ENCODE measurements around the gene CTNNB1.

Gene CTNNB1

DNA sequence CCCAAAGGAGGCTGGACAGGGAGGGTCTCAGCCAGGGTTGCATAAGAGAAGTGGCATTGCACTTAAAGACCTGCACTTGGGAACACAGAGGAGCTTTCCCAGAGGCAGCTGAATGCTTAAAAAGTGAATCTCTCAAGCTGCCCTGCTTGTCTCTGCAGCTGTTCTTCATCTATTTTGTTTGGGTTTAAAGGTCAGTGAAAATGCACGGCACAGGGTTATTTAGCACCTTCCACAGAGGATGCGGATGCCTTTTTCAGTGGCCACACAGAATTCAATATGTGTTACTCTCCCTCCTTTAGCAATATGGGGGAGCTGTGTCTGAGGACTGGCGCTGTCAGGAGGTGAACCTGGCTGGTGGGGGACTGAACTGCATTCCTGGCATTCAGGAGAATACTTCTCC is 22.7 kb upstream of the CTNNB1 start:
- DNase-seq (no peak), ATAC-seq (ENCODE audit: insufficient read depth, low read depth) (no peak)
- H3K9ac ChIP-seq (ENCODE audit: low read depth, low read length): no peak overlapping the region
- TF ChIP-seq, protein P1, sequence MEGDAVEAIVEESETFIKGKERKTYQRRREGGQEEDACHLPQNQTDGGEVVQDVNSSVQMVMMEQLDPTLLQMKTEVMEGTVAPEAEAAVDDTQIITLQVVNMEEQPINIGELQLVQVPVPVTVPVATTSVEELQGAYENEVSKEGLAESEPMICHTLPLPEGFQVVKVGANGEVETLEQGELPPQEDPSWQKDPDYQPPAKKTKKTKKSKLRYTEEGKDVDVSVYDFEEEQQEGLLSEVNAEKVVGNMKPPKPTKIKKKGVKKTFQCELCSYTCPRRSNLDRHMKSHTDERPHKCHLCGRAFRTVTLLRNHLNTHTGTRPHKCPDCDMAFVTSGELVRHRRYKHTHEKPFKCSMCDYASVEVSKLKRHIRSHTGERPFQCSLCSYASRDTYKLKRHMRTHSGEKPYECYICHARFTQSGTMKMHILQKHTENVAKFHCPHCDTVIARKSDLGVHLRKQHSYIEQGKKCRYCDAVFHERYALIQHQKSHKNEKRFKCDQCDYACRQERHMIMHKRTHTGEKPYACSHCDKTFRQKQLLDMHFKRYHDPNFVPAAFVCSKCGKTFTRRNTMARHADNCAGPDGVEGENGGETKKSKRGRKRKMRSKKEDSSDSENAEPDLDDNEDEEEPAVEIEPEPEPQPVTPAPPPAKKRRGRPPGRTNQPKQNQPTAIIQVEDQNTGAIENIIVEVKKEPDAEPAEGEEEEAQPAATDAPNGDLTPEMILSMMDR (IDR thresholded peaks at IDR 0.05; ENCODE audit: borderline replicate concordance, extremely low read depth, low read length, poor library complexity, severe bottlenecking): no peak
- TF ChIP-seq EZH2 (IDR thresholded peaks at IDR 0.05; ENCODE audit: borderline replicate concordance, low read depth, low read length, severe bottlenecking): no peak
- H3K79me2 ChIP-seq (ENCODE audit: insufficient read depth, low read length): no peaks in the 10 kb centered on the region
- H3K36me3 ChIP-seq (ENCODE audit: insufficient read depth, low read length): no peaks in the 10 kb centered on the region
- no peak overlapping the region for H3K4me3 ChIP-seq (ENCODE audit: low read depth in 1 of 2, low read length in 2 of 2)
- H2AFZ ChIP-seq (ENCODE audit: low read depth, low read length): no peak overlapping the region
- no peaks in the 10 kb centered on the region for H4K20me1 ChIP-seq (ENCODE audit: insufficient read depth, low read length)
- H3K4me1 ChIP-seq (ENCODE audit: insufficient read depth, low read length): no peaks in the 10 kb centered on the region
- H3K27me3 ChIP-seq (ENCODE audit: insufficient read depth, low read length, poor library complexity): peaks cover 24% of the 10 kb centered on the region
- no peaks in the 10 kb centered on the region for H3K9me3 ChIP-seq (ENCODE audit: insufficient read depth, low read length, severe bottlenecking)
- no peak overlapping the region for H3K27ac ChIP-seq (ENCODE audit: low read length)
- H3K4me2 ChIP-seq (ENCODE audit: insufficient read depth, low read length): no peak overlapping the region

DNA sequence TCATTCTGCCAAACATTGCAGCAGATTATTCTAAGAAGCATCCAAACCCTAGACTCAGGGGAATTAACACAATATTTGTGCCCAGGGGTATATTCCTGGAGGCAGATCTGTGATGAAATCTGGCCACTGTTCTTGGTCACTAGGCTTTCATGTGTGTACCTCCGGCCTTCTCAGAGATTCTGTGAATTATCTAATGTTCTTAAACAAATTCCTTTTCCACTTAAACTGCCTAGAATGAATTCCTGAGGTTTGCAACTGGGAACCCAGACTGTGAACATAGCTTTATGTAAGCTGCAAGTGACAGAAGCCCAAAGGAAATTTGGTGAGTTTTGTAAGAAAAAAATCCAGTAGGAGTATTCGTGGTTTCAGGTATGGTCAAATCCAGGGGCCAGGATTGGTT is 20.7 kb upstream of the CTNNB1 start:
- Histone ChIP-seq H3K4me3 (ENCODE audit: low read depth in 1 of 2, low read length in 2 of 2) (no peak overlapping the region), H4K20me1 (ENCODE audit: insufficient read depth, low read length) (no peaks in the 10 kb centered on the region), H3K9me3 (ENCODE audit: insufficient read depth, low read length, severe bottlenecking) (no peaks in the 10 kb centered on the region), H3K27ac (ENCODE audit: low read length) (no peak overlapping the region), H3K27me3 (ENCODE audit: insufficient read depth, low read length, poor library complexity) (peaks cover 19% of the 10 kb centered on the region), H2AFZ (ENCODE audit: low read depth, low read length) (no peak overlapping the region), H3K9ac (ENCODE audit: low read depth, low read length) (no peak overlapping the region), H3K36me3 (ENCODE audit: insufficient read depth, low read length) (no peaks in the 10 kb centered on the region), H3K79me2 (ENCODE audit: insufficient read depth, low read length) (no peaks in the 10 kb centered on the region), H3K4me2 (ENCODE audit: insufficient read depth, low read length) (no peak overlapping the region), H3K4me1 (ENCODE audit: insufficient read depth, low read length) (no peaks in the 10 kb centered on the region)
- no peak for ATAC-seq (ENCODE audit: insufficient read depth, low read depth)
- TF ChIP-seq, protein P1 (IDR thresholded peaks at IDR 0.05; ENCODE audit: borderline replicate concordance, extremely low read depth, low read length, poor library complexity, severe bottlenecking): no peak
- TF ChIP-seq EZH2 (IDR thresholded peaks at IDR 0.05; ENCODE audit: borderline replicate concordance, low read depth, low read length, severe bottlenecking): no peak
- no peak for DNase-seq

DNA sequence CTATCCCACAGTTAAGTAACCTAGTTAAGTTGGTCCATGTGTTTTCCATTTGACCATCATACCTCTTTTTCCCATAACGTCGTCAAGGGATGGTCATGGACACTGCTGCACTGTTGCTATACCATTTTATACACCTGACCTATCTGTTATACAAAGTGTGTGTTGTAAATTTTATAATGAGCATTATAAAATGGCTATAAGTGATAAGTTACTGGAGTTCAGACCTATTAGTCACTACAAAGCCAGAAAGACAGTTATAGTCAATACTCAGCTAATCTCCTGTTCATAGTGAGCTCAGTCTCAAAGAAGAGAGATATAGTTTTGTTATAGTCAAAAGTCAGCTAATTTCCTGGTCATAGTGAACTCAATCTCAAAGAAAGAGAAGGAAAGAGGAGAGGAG is 18.9 kb upstream of the CTNNB1 start:
- no peaks in the 10 kb centered on the region for H3K9me3 ChIP-seq (ENCODE audit: insufficient read depth, low read length, severe bottlenecking)
- no peaks in the 10 kb centered on the region for H3K36me3 ChIP-seq (ENCODE audit: insufficient read depth, low read length)
- no peaks in the 10 kb centered on the region for H3K79me2 ChIP-seq (ENCODE audit: insufficient read depth, low read length)
- H4K20me1 ChIP-seq (ENCODE audit: insufficient read depth, low read length): no peaks in the 10 kb centered on the region
- no peak for TF ChIP-seq EZH2 (IDR thresholded peaks at IDR 0.05; ENCODE audit: borderline replicate concordance, low read depth, low read length, severe bottlenecking)
- TF ChIP-seq, protein P1 (IDR thresholded peaks at IDR 0.05; ENCODE audit: borderline replicate concordance, extremely low read depth, low read length, poor library complexity, severe bottlenecking): no peak
- H2AFZ ChIP-seq (ENCODE audit: low read depth, low read length): no peak overlapping the region
- no peak overlapping the region for H3K4me3 ChIP-seq (ENCODE audit: low read depth in 1 of 2, low read length in 2 of 2)
- no peaks in the 10 kb centered on the region for H3K4me1 ChIP-seq (ENCODE audit: insufficient read depth, low read length)
- H3K27ac ChIP-seq (ENCODE audit: low read length): no peak overlapping the region
- ATAC-seq (ENCODE audit: insufficient read depth, low read depth) (no peak), DNase-seq (no peak)
- peaks cover 19% of the 10 kb centered on the region for H3K27me3 ChIP-seq (ENCODE audit: insufficient read depth, low read length, poor library complexity)
- no peak overlapping the region for H3K4me2 ChIP-seq (ENCODE audit: insufficient read depth, low read length)
- H3K9ac ChIP-seq (ENCODE audit: low read depth, low read length): no peak overlapping the region

GRCh38 chr3:41182504-41183059 is 16.7 kb upstream of the CTNNB1 start:
- DNase-seq: no peak

More at GRCh38 chr3:41182504-41183059, 16.7 kb upstream of the CTNNB1 start:
- no peak for TF ChIP-seq EZH2 (IDR thresholded peaks at IDR 0.05; ENCODE audit: borderline replicate concordance, low read depth, low read length, severe bottlenecking)
- TF ChIP-seq, protein P1 (IDR thresholded peaks at IDR 0.05; ENCODE audit: borderline replicate concordance, extremely low read depth, low read length, poor library complexity, severe bottlenecking): no peak
- H4K20me1 ChIP-seq (ENCODE audit: insufficient read depth, low read length): no peaks in the 10 kb centered on the region
- no peak overlapping the region for H3K9ac ChIP-seq (ENCODE audit: low read depth, low read length)
- no peaks in the 10 kb centered on the region for H3K9me3 ChIP-seq (ENCODE audit: insufficient read depth, low read length, severe bottlenecking)
- H3K27me3 ChIP-seq (ENCODE audit: insufficient read depth, low read length, poor library complexity): peaks cover 15% of the 10 kb centered on the region
- no peak overlapping the region for H3K4me2 ChIP-seq (ENCODE audit: insufficient read depth, low read length)
- no peaks in the 10 kb centered on the region for H3K4me1 ChIP-seq (ENCODE audit: insufficient read depth, low read length)
- no peak overlapping the region for H2AFZ ChIP-seq (ENCODE audit: low read depth, low read length)
- no peaks in the 10 kb centered on the region for H3K79me2 ChIP-seq (ENCODE audit: insufficient read depth, low read length)
- no peak overlapping the region for H3K27ac ChIP-seq (ENCODE audit: low read length)
- H3K4me3 ChIP-seq (ENCODE audit: low read depth in 1 of 2, low read length in 2 of 2): no peak overlapping the region
- no peaks in the 10 kb centered on the region for H3K36me3 ChIP-seq (ENCODE audit: insufficient read depth, low read length)
- no peak for ATAC-seq (ENCODE audit: insufficient read depth, low read depth)

All from DND-41 (cell line).